Liver (tissue), 9 donors: Measurements from ENCODE around the gene RAD51C. TPM values are rescaled to one million over a fixed set of nuclear protein-coding genes. Genes with fewer than 3 reads are reported as not detected.

Experiments used
- DNase-seq: peaks from one replicate; pipeline ENCODE4 v3.0.0-alpha.2; 2017; ENCODE audit warnings: low spot score
- H3K27ac ChIP-seq, 2 donors: one replicate each; pipeline ENCODE4 v1.7.0; 2013; ENCODE audit warnings: inconsistent platforms in 2 of 2, low read length in 2 of 2, control low read depth in 1 of 2, low read depth in 1 of 2, mild to moderate bottlenecking in 1 of 2
- H3K27me3 ChIP-seq, 4 donors: one replicate each; pipeline versions ENCODE4 v1.6.1 to v1.7.0; 2013; ENCODE audit warnings: low read length in 3 of 4, inconsistent platforms in 1 of 4, mild to moderate bottlenecking in 1 of 4, moderate library complexity in 1 of 4; ENCODE audit not compliant: control insufficient read depth in 4 of 4, insufficient read depth in 4 of 4
- H3K36me3 ChIP-seq, 4 donors: one replicate each; pipeline versions ENCODE4 v1.6.1 to v1.7.0; 2013; ENCODE audit warnings: low read length in 3 of 4, mild to moderate bottlenecking in 3 of 4, low read depth in 1 of 4, moderate library complexity in 1 of 4; ENCODE audit not compliant: control insufficient read depth in 4 of 4, insufficient read depth in 3 of 4
- H3K4me1 ChIP-seq, 4 donors: one replicate each; pipeline versions ENCODE4 v1.6.1 to v1.7.0; 2013; ENCODE audit warnings: low read length in 3 of 4, mild to moderate bottlenecking in 3 of 4, moderate library complexity in 1 of 4; ENCODE audit not compliant: control insufficient read depth in 4 of 4, insufficient read depth in 4 of 4
- H3K4me3 ChIP-seq, 3 donors: one replicate each; pipeline versions ENCODE4 v1.6.1 to v1.7.0; 2013; ENCODE audit warnings: low read length in 3 of 3, control low read depth in 1 of 3, low read depth in 1 of 3, mild to moderate bottlenecking in 1 of 3
- H3K9ac ChIP-seq, 2 donors: one replicate each; pipeline ENCODE4 v1.7.0; 2013; ENCODE audit warnings: low read length in 2 of 2, mild to moderate bottlenecking in 2 of 2, moderate library complexity in 2 of 2, control low read depth in 1 of 2, low read depth in 1 of 2
- H3K9me3 ChIP-seq, 4 donors: one replicate each; pipeline versions ENCODE4 v1.6.1 to v1.7.0; 2013; ENCODE audit warnings: low read length in 3 of 4; ENCODE audit not compliant: control insufficient read depth in 4 of 4
- EGR1 ChIP-seq, 2 donors: IDR thresholded peaks; 2 replicates each; pipeline ENCODE4 v1.6.1; 2016 to 2018; ENCODE audit warnings: antibody characterized with exemption in 2 of 2, low read depth in 2 of 2
- FOXA2 ChIP-seq: IDR thresholded peaks from 2 replicates; pipeline ENCODE4 v1.6.1; 2016; ENCODE audit warnings: antibody characterized with exemption
- GABPA ChIP-seq, 2 donors: IDR thresholded peaks in 1 of 2; conservative IDR thresholded peaks in 1 of 2; 2 replicates each; pipeline ENCODE4 v1.6.1; 2016; ENCODE audit warnings: antibody characterized with exemption in 2 of 2, mild to moderate bottlenecking in 1 of 2, moderate library complexity in 1 of 2
- HNF4A ChIP-seq, 2 donors: conservative IDR thresholded peaks; 2 replicates each; pipeline ENCODE4 v1.6.1; 2016; ENCODE audit warnings: antibody characterized with exemption in 2 of 2, mild to moderate bottlenecking in 2 of 2
- HNF4G ChIP-seq: IDR thresholded peaks from 2 replicates; pipeline ENCODE4 v1.6.1; 2016; ENCODE audit warnings: antibody characterized with exemption
- JUND ChIP-seq, 2 donors: IDR thresholded peaks; 2 replicates each; pipeline ENCODE4 v1.6.1; 2016; ENCODE audit warnings: antibody characterized with exemption in 2 of 2
- NR2F2 ChIP-seq: IDR thresholded peaks from 2 replicates; pipeline ENCODE4 v1.6.1; 2016; ENCODE audit warnings: antibody characterized with exemption
- RAD21 ChIP-seq, 2 donors: IDR thresholded peaks; 2 replicates each; pipeline ENCODE4 v1.6.1; 2016; ENCODE audit warnings: antibody characterized with exemption in 2 of 2, mild to moderate bottlenecking in 2 of 2
- RXRA ChIP-seq, 2 donors: IDR thresholded peaks; 2 replicates each; pipeline ENCODE4 v1.6.1; 2017 to 2018; ENCODE audit warnings: antibody characterized with exemption in 2 of 2, mild to moderate bottlenecking in 1 of 2
- SP1 ChIP-seq: IDR thresholded peaks from 2 replicates; pipeline ENCODE4 v1.6.1; 2018; ENCODE audit warnings: antibody characterized with exemption, mild to moderate bottlenecking
- TAF1 ChIP-seq: conservative IDR thresholded peaks from 2 replicates; pipeline ENCODE4 v1.6.1; 2016; ENCODE audit warnings: antibody characterized with exemption, mild to moderate bottlenecking
- YY1 ChIP-seq: IDR thresholded peaks from 2 replicates; pipeline ENCODE4 v1.6.1; 2016; ENCODE audit warnings: antibody characterized with exemption, mild to moderate bottlenecking
- whole genome bisulfite sequencing: extraction: QIAGEN DNeasy Blood & Tissue Kit; methylation state at CpG from one replicate; pipeline ENCODE4 v1.1.7; 2013; 5-methylcytosine and 5-hydroxymethylcytosine counted together
- polyA plus RNA-seq, 2 donors: library from polyadenylated mRNA; stranded (reverse) in 1 of 2; unstranded in 1 of 2; fragments of 200-250 nt in 1 of 2; fragments of >200 nt in 1 of 2; fragmentation: Nextera tagmentation in 1 of 2; extraction: Ambion mirVana in 1 of 2; gene quantifications; one replicate each; pipeline versions ENCODE4 v1.2.1 to v1.2.3, GENCODE V29; 2013 to 2015
- total RNA-seq, 2 donors: library from RNA; depleted of rRNA; stranded (reverse); fragments of >200 nt; gene quantifications; one replicate each; pipeline ENCODE4 v1.2.3, GENCODE V29; 2014
- TF ChIP-seq, protein P1 (sequence below): IDR thresholded peaks from 2 replicates; pipeline ENCODE4 v1.6.1; 2016; ENCODE audit warnings: antibody characterized with exemption
- TF ChIP-seq, protein P2 (sequence below): IDR thresholded peaks from 2 replicates; pipeline ENCODE4 v1.6.1; 2016; ENCODE audit warnings: antibody characterized with exemption, mild to moderate bottlenecking
- TF ChIP-seq, protein P3 (sequence below): IDR thresholded peaks from 2 replicates; pipeline ENCODE4 v1.6.1; 2016; ENCODE audit warnings: antibody characterized with exemption
- TF ChIP-seq, protein P4 (sequence below): IDR thresholded peaks from 2 replicates; pipeline ENCODE4 v1.6.1; 2016; ENCODE audit warnings: antibody characterized with exemption
- TF ChIP-seq, protein P5 (sequence below): fragments of 150-350 bp; IDR thresholded peaks from 2 replicates; pipeline ENCODE4 v1.5.1; 2017; ENCODE audit warnings: improper control_type of control experiment, low read depth, low read length; ENCODE audit not compliant: missing input control
- donor health status: healthy.
- donor health status: healthy.
- donor health status: healthy.
- donor health status: healthy.
- donor health status: healthy.

Gene RAD51C
- total and polyA plus RNA-seq, 4 donors: 6.9 to 22.2 (median 12.5) TPM

DNA sequence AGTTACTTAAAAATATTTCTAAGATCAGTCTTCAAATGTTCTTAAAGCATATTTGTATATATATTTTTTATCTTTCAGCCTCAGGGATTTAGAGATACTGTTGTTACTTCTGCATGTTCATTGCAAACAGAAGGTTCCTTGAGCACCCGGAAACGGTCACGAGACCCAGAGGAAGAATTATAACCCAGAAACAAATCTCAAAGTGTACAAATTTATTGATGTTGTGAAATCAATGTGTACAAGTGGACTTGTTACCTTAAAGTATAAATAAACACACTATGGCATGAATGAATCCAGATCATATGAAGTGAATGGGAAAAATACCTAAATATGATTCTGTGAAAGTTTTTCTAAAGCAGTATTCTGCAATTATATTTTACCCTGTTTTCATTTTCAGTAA is 41.6 kb downstream of the RAD51C start:
- no peak overlapping the region for H3K9ac ChIP-seq
- H3K4me1 ChIP-seq: no peaks in the 10 kb centered on the region
- H3K9me3 ChIP-seq: no peaks in the 10 kb centered on the region
- TF ChIP-seq, protein P1, sequence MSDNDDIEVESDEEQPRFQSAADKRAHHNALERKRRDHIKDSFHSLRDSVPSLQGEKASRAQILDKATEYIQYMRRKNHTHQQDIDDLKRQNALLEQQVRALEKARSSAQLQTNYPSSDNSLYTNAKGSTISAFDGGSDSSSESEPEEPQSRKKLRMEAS: no peak
- TF ChIP-seq, protein P2, sequence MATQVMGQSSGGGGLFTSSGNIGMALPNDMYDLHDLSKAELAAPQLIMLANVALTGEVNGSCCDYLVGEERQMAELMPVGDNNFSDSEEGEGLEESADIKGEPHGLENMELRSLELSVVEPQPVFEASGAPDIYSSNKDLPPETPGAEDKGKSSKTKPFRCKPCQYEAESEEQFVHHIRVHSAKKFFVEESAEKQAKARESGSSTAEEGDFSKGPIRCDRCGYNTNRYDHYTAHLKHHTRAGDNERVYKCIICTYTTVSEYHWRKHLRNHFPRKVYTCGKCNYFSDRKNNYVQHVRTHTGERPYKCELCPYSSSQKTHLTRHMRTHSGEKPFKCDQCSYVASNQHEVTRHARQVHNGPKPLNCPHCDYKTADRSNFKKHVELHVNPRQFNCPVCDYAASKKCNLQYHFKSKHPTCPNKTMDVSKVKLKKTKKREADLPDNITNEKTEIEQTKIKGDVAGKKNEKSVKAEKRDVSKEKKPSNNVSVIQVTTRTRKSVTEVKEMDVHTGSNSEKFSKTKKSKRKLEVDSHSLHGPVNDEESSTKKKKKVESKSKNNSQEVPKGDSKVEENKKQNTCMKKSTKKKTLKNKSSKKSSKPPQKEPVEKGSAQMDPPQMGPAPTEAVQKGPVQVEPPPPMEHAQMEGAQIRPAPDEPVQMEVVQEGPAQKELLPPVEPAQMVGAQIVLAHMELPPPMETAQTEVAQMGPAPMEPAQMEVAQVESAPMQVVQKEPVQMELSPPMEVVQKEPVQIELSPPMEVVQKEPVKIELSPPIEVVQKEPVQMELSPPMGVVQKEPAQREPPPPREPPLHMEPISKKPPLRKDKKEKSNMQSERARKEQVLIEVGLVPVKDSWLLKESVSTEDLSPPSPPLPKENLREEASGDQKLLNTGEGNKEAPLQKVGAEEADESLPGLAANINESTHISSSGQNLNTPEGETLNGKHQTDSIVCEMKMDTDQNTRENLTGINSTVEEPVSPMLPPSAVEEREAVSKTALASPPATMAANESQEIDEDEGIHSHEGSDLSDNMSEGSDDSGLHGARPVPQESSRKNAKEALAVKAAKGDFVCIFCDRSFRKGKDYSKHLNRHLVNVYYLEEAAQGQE: no peak
- TF ChIP-seq GABPA (IDR thresholded peaks at IDR 0.05 in 1 of 2, conservative IDR thresholded peaks at IDR 0.05 in 1 of 2) (no peak), HNF4A (conservative IDR thresholded peaks at IDR 0.05) (no peak), YY1 (no peak), RXRA (IDR thresholded peaks at IDR 0.05) (no peak), NR2F2 (no peak), RAD21 (IDR thresholded peaks at IDR 0.05) (no peak), JUND (IDR thresholded peaks at IDR 0.05) (no peak), TAF1 (no peak), EGR1 (IDR thresholded peaks at IDR 0.05; ENCODE audit: low read depth in 2 of 2) (no peak), FOXA2 (no peak)
- TF ChIP-seq, protein P3, sequence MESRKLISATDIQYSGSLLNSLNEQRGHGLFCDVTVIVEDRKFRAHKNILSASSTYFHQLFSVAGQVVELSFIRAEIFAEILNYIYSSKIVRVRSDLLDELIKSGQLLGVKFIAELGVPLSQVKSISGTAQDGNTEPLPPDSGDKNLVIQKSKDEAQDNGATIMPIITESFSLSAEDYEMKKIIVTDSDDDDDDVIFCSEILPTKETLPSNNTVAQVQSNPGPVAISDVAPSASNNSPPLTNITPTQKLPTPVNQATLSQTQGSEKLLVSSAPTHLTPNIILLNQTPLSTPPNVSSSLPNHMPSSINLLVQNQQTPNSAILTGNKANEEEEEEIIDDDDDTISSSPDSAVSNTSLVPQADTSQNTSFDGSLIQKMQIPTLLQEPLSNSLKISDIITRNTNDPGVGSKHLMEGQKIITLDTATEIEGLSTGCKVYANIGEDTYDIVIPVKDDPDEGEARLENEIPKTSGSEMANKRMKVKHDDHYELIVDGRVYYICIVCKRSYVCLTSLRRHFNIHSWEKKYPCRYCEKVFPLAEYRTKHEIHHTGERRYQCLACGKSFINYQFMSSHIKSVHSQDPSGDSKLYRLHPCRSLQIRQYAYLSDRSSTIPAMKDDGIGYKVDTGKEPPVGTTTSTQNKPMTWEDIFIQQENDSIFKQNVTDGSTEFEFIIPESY: no peak
- TF ChIP-seq, protein P4, sequence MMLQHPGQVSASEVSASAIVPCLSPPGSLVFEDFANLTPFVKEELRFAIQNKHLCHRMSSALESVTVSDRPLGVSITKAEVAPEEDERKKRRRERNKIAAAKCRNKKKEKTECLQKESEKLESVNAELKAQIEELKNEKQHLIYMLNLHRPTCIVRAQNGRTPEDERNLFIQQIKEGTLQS: no peak
- DNase-seq: no peak
- H3K27ac ChIP-seq: no peak overlapping the region
- WGBS: 64% methylated on average over 3 of the region's 3 CpGs
- no peaks in the 10 kb centered on the region for H3K27me3 ChIP-seq
- no peak overlapping the region for H3K4me3 ChIP-seq
- no peaks in the 10 kb centered on the region for H3K36me3 ChIP-seq

DNA sequence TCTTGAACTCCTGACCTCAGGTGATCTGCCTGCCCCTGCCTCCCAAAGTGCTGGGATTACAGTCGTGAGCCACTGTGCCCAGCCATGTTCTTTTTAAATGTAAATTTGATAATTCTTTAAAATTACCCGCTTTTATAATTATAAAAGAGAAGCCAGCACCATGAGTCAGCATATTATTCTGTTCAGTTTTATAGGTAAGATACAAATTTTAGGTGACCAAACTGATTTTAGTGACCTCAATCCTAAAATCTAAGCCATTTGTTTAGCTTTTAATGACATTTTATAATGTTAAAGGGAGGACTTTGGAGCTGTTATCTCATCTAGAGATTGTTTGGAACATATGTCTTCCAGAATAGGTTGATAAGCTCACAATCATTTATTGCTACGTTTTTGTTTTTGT is 42.4 kb downstream of the RAD51C start:
- WGBS: 88% methylated on average over 3 of the region's 3 CpGs
- Histone ChIP-seq H3K27me3 (no peaks in the 10 kb centered on the region), H3K36me3 (no peaks in the 10 kb centered on the region), H3K4me3 (no peak overlapping the region), H3K9me3 (no peaks in the 10 kb centered on the region), H3K9ac (no peak overlapping the region), H3K27ac (no peak overlapping the region), H3K4me1 (no peaks in the 10 kb centered on the region)
- DNase-seq: no peak
- TF ChIP-seq SP1 (no peak), JUND (IDR thresholded peaks at IDR 0.05) (no peak), TAF1 (no peak), HNF4G (no peak), NR2F2 (no peak), FOXA2 (no peak), YY1 (no peak), HNF4A (conservative IDR thresholded peaks at IDR 0.05) (no peak), RXRA (IDR thresholded peaks at IDR 0.05) (no peak), EGR1 (IDR thresholded peaks at IDR 0.05; ENCODE audit: low read depth in 2 of 2) (no peak), GABPA (IDR thresholded peaks at IDR 0.05 in 1 of 2, conservative IDR thresholded peaks at IDR 0.05 in 1 of 2) (no peak), RAD21 (IDR thresholded peaks at IDR 0.05) (no peak)
- TF ChIP-seq, protein P3: no peak
- TF ChIP-seq, protein P2: no peak
- TF ChIP-seq, protein P5, sequence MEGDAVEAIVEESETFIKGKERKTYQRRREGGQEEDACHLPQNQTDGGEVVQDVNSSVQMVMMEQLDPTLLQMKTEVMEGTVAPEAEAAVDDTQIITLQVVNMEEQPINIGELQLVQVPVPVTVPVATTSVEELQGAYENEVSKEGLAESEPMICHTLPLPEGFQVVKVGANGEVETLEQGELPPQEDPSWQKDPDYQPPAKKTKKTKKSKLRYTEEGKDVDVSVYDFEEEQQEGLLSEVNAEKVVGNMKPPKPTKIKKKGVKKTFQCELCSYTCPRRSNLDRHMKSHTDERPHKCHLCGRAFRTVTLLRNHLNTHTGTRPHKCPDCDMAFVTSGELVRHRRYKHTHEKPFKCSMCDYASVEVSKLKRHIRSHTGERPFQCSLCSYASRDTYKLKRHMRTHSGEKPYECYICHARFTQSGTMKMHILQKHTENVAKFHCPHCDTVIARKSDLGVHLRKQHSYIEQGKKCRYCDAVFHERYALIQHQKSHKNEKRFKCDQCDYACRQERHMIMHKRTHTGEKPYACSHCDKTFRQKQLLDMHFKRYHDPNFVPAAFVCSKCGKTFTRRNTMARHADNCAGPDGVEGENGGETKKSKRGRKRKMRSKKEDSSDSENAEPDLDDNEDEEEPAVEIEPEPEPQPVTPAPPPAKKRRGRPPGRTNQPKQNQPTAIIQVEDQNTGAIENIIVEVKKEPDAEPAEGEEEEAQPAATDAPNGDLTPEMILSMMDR: no peak
- TF ChIP-seq, protein P4: no peak
